ENCODE data around the gene MYEOV. TPM values are rescaled to one million over a fixed set of nuclear protein-coding genes. Genes with fewer than 3 reads are reported as not detected.

MYEOV gene
- polyA plus RNA-seq, 1 donor (not counting 4 experiments of a cell fraction or from before 2014, with no cell fraction given) = 1.4 TPM

DNA sequence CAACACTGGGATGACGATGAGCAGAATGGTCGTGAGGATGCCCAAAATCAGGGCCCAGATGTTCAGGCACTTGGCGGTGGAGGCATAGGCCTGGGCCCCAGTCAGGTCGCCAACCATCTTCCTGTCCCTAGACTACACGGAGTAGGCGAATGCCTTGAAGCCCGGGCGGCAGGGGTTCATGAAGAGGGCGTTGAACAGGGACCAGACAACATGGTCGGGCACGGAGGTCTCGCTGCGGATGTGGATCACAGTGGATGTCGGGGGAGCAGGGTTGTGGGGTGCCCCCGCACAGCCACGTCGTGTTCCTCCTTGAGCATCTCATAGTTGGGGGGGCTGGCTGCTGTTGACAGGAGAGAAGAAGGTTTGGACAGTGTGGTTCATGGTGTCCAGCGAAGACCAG, 9.5 kb downstream of the MYEOV start:
- dilution Hi-C loops (cut with MboI; ENCODE audit: extremely low pct_ligation_motif_present, low sequenced_read_pairs) = no loop called here
- TF ChIP-seq, protein P1, sequence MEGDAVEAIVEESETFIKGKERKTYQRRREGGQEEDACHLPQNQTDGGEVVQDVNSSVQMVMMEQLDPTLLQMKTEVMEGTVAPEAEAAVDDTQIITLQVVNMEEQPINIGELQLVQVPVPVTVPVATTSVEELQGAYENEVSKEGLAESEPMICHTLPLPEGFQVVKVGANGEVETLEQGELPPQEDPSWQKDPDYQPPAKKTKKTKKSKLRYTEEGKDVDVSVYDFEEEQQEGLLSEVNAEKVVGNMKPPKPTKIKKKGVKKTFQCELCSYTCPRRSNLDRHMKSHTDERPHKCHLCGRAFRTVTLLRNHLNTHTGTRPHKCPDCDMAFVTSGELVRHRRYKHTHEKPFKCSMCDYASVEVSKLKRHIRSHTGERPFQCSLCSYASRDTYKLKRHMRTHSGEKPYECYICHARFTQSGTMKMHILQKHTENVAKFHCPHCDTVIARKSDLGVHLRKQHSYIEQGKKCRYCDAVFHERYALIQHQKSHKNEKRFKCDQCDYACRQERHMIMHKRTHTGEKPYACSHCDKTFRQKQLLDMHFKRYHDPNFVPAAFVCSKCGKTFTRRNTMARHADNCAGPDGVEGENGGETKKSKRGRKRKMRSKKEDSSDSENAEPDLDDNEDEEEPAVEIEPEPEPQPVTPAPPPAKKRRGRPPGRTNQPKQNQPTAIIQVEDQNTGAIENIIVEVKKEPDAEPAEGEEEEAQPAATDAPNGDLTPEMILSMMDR (optimal IDR thresholded peaks at IDR 0.05 in 1 of 3, IDR thresholded peaks at IDR 0.05 in 1 of 3, conservative IDR thresholded peaks at IDR 0.05 in 1 of 3; ENCODE audit: extremely low read depth in 1 of 3, insufficient read depth in 2 of 3, low read length in 3 of 3) = no peak
- no peak for TF ChIP-seq EZH2 (IDR thresholded peaks at IDR 0.05; ENCODE audit: low read length)
- H3K4me2 ChIP-seq (ENCODE audit: control insufficient read depth, extremely low read depth, insufficient read depth, low read depth, low read length) = no peak overlapping the region
- no peak for DNase-seq (ENCODE audit: low read depth, low spot score)
- H3K4me3 ChIP-seq (ENCODE audit: control insufficient read depth in 2 of 3, extremely low read depth in 1 of 3, insufficient read depth in 2 of 3, low read depth in 1 of 3, low read length in 3 of 3) = no peak overlapping the region
- H3K4me1 ChIP-seq (ENCODE audit: control insufficient read depth, extremely low read depth, insufficient read depth, low read length) = peaks cover 33% of the 10 kb centered on the region
- no peaks in the 10 kb centered on the region for H3K9me1 ChIP-seq (ENCODE audit: control insufficient read depth, extremely low read depth, insufficient read depth, low read length)
- FAIRE-seq = no peak
- H4K20me1 ChIP-seq (ENCODE audit: control insufficient read depth, extremely low read depth, insufficient read depth, low read length) = no peaks in the 10 kb centered on the region
- H3K36me3 ChIP-seq (ENCODE audit: control insufficient read depth in 2 of 2, extremely low read depth in 1 of 2, insufficient read depth in 2 of 2, low read length in 2 of 2) = no peaks in the 10 kb centered on the region
- peaks cover 6% of the 10 kb centered on the region for H3K27me3 ChIP-seq (ENCODE audit: control insufficient read depth, extremely low read depth, insufficient read depth, low read length)
- H3K9ac ChIP-seq (ENCODE audit: control insufficient read depth, extremely low read depth, insufficient read depth, low read length) = no peak overlapping the region
- H3K27ac ChIP-seq (ENCODE audit: control insufficient read depth, insufficient read depth, low read length) = no peak overlapping the region
- no peak overlapping the region for H2AFZ ChIP-seq (ENCODE audit: control insufficient read depth, low read length)
- H3K79me2 ChIP-seq (ENCODE audit: control insufficient read depth, insufficient read depth, low read length) = no peaks in the 10 kb centered on the region
- no peaks in the 10 kb centered on the region for H3K9me3 ChIP-seq (ENCODE audit: control insufficient read depth, low read depth, low read length)

GRCh38 chr11:69304258-69304657, 10.3 kb downstream of the MYEOV start:
- H2AFZ ChIP-seq (ENCODE audit: control insufficient read depth, low read length) = no peak overlapping the region
- H3K9me3 ChIP-seq (ENCODE audit: control insufficient read depth, low read depth, low read length) = no peaks in the 10 kb centered on the region
- DNase-seq (ENCODE audit: low read depth, low spot score) (no peak), FAIRE-seq (no peak)
- peaks cover 27% of the 10 kb centered on the region for H3K4me1 ChIP-seq (ENCODE audit: control insufficient read depth, extremely low read depth, insufficient read depth, low read length)
- H3K27me3 ChIP-seq (ENCODE audit: control insufficient read depth, extremely low read depth, insufficient read depth, low read length) = peaks cover 6% of the 10 kb centered on the region
- no peaks in the 10 kb centered on the region for H3K9me1 ChIP-seq (ENCODE audit: control insufficient read depth, extremely low read depth, insufficient read depth, low read length)
- no peak overlapping the region for H3K9ac ChIP-seq (ENCODE audit: control insufficient read depth, extremely low read depth, insufficient read depth, low read length)
- H3K27ac ChIP-seq (ENCODE audit: control insufficient read depth, insufficient read depth, low read length) = no peak overlapping the region
- H4K20me1 ChIP-seq (ENCODE audit: control insufficient read depth, extremely low read depth, insufficient read depth, low read length) = no peaks in the 10 kb centered on the region
- no peak overlapping the region for H3K4me2 ChIP-seq (ENCODE audit: control insufficient read depth, extremely low read depth, insufficient read depth, low read depth, low read length)
- H3K79me2 ChIP-seq (ENCODE audit: control insufficient read depth, insufficient read depth, low read length) = no peaks in the 10 kb centered on the region
- no peak overlapping the region for H3K4me3 ChIP-seq (ENCODE audit: control insufficient read depth in 2 of 3, extremely low read depth in 1 of 3, insufficient read depth in 2 of 3, low read depth in 1 of 3, low read length in 3 of 3)
- dilution Hi-C loops (cut with MboI; ENCODE audit: extremely low pct_ligation_motif_present, low sequenced_read_pairs) = no loop called here
- TF ChIP-seq, protein P1 (optimal IDR thresholded peaks at IDR 0.05 in 1 of 3, IDR thresholded peaks at IDR 0.05 in 1 of 3, conservative IDR thresholded peaks at IDR 0.05 in 1 of 3; ENCODE audit: extremely low read depth in 1 of 3, insufficient read depth in 2 of 3, low read length in 3 of 3) = no peak
- no peak for TF ChIP-seq EZH2 (IDR thresholded peaks at IDR 0.05; ENCODE audit: low read length)
- H3K36me3 ChIP-seq (ENCODE audit: control insufficient read depth in 2 of 2, extremely low read depth in 1 of 2, insufficient read depth in 2 of 2, low read length in 2 of 2) = no peaks in the 10 kb centered on the region

All from keratinocyte (primary cell).